ENCODE results near the gene ISG20L2. TPM values are rescaled to one million over a fixed set of nuclear protein-coding genes. Genes with fewer than 3 reads are reported as not detected.
A peak's percentile ranks its signal among the peaks of the same experiment; 100 is the strongest.
"Not testable (repeated sequence)": the region's sequence is repeated elsewhere in the genome, so short reads cannot be mapped to it uniquely, and the experiment has no call there.

ISG20L2 gene
- 6.2 TPM for total RNA-seq

- peak; percentile 92 for DNase-seq
Observed at GRCh38 chr1:156728599-156729462, at the start of gene ISG20L2. Gene ISG20L2, minus strand, starts transcription at chr1:156728766. Its CDS starts 1,114 bp downstream, at chr1:156727652.

DNA sequence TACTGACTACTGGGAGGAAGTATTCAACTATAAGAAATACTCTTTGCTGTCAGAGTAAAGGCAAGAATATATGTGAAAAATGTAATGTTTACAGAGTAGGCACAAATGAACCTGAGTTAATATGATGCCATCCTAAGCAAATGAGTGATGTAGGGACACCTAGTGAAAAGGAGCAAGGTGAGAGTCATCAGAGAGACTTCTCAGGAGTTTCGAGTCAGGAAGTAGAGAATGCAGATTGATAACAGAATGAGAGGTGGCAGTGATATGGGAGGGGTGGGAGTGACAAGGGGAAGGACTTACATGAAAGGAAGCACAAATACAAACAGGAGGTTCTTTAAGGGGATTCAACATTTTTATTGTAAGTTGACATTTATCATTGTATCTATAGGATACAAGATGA lies 49.0 kb upstream of the ISG20L2 start:
- DNase-seq = no peak

GRCh38 chr1:156776942-156777341 lies 48.4 kb upstream of the ISG20L2 start:
- no peak for DNase-seq

- DNase-seq = no peak
Observed at GRCh38 chr1:156775799-156776198, 47.2 kb upstream of the ISG20L2 start.

DNA sequence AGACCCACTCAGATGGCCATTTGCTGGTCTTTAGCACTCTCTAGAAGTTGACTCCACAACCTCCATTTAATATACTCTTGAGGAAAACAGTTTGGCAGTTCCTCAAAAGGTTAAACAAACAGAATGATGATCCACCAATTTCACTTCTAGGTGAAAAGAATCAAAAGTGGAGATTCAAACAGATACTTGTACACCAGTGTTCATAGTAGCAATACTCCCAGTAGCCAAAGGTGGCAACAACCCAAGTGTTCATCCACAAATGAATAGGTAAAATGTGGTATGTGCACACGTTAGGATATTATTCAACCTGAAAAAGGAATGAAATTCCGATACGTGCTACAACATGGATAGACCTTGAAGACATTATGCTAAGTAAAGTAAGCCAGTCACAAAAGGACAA lies 45.0 kb upstream of the ISG20L2 start:
- DNase-seq = no peak

- DNase-seq = no peak
Observed at GRCh38 chr1:156772728-156773497, 44.3 kb upstream of the ISG20L2 start.

DNA sequence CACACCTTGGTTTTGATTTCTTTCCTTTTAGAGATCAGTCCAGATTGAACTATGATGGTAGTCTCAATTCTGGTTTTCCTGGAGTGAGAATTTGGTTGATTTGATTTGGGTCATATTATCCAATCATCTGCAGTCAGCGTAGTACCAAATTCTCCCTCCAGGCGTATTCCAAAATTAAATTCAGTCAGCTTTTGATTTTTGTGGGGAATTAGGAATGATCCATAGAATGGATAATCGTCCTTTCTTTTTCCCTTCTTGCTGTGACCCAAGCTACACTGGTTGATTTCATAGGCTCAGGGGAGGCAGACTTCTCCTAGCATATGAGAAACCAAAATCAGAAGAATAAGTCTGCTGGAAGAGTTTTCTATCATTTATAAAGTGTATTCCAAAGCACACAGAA lies 43.7 kb upstream of the ISG20L2 start:
- no peak for DNase-seq

- no peak for DNase-seq
Observed at GRCh38 chr1:156768610-156769295, 40.2 kb upstream of the ISG20L2 start.

- DNase-seq = no peak
Observed at GRCh38 chr1:156767879-156768604, 39.5 kb upstream of the ISG20L2 start.

GRCh38 chr1:156767101-156767878 lies 38.7 kb upstream of the ISG20L2 start, which contains the start of gene PRCC:
Gene PRCC, plus strand, starts transcription at chr1:156767535. Its CDS starts 237 bp downstream, at chr1:156767772.
- DNase-seq = peak; percentile 100

DNA sequence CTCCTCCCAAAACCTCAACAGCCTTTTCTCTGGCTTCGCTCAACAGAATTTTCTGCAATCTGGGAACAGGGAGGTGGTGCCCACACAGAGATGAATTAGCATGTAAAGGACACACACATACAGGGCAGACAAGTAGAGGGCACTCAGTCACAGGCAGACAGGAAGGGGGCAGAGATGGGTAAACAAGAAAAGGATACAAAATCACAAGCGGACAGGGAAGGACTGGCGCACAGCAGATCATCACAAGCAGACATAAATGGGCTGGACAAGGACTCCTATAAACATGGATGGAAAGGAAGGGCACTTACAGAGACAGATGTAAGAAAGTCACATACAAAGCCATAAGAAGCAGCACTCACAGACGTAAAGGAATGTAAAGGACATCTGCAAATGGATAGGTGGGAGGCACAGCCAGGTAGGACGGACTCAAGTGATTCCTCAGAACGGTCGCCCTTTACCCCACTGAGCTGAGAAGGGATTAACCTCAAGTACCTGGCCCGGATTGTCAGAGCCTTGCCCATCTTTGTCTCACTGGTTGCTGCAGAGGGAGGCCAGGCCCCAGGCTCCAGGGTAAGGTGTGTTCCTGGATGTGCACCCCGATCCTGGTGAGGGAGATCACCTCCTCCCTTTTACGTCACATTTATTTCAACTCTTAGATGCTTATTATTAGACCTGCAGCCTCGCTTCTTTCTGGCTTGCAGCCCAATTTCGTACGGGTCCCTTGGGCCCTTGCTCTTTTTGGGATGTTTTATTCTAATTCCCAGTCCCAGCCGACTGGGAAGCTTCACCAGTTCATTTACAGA lies 37.9 kb upstream of the ISG20L2 start:
- peak; percentile 80 for DNase-seq

- DNase-seq = no peak
Observed at GRCh38 chr1:156765666-156766065, 37.1 kb upstream of the ISG20L2 start.

DNA sequence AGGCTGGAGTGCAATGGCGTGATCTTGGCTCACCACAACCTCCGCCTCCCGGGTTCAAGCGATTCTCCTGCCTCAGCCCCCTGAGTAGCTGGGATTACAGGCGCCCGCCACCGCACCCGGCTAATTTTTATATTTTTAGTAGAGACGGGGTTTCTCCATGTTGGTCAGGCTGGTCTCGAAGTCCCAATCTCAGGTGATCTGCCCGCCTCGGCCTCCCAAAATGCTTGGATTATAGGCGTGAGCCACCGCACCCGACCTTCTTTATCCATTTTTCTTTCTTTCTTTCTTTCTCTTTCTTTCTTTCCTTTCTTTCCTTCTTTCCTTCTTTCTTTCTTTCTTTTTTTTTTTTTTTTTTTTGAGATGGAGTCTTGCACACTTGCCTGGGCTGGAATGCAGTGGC lies 36.6 kb upstream of the ISG20L2 start:
- not testable (repeated sequence) for DNase-seq

GRCh38 chr1:156760796-156761104 lies 32.2 kb upstream of the ISG20L2 start:
- no peak for DNase-seq

DNA sequence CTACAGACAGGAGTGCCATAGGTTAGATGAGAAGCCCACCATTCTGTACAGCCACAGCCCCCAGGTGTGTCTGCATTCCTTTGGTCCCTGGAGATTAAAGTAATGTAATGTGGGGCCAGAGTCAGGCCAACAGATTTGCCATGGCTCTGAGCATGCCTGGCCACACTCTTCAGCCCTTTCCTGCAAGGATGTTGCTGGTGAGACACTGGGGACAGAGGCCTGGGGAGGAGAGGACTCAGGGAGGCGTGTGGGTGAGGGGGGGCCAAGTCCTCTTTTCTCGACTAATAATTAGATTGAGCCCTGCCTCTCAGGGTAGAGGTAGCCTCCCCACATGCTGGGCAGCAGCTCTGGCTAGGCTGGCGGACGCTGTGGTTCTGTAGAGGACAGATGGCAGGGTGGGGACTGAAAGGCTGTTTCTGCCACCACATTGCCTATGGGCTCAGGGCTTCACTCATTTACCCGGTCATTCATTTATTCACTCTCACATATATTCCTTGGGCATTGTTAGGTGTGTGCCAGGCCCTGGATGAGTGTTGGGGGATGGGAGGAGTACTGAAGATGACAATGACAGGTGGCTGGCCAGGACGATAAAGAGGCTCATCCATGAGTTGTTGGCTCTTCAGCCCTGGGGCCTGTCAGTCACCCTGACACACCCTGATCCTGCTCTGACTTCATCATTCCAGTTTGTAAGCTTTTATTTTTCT lies 31.7 kb upstream of the ISG20L2 start:
- no peak for DNase-seq

- DNase-seq = not testable (repeated sequence)
Observed at GRCh38 chr1:156757572-156758253, 29.1 kb upstream of the ISG20L2 start.

DNA sequence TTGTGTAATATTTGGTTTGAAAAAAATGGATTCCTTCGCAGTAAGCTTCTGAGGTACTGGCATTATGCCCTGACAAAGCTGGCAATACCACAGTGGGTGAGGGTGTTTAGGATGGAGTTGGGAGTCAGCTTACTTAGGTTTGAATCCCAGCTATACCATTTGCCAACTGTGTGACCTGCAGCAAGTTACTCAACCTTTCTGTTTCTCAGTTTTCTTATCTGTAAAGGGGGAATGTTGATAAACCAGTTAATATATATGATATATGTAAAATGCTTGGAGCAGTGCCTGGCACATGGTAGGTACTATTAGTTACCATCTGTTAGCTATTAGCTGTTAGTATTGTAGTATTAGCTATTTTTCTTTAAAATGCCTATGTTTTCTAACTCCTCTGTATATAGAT lies 27.8 kb upstream of the ISG20L2 start:
- no peak for DNase-seq

- DNase-seq = no peak
Observed at GRCh38 chr1:156755527-156755950, 27.0 kb upstream of the ISG20L2 start.

GRCh38 chr1:156754219-156754618 lies 25.7 kb upstream of the ISG20L2 start:
- no peak for DNase-seq

All from occipital lobe (tissue), 2 donors.